22Rv1 (cell line): ENCODE measurements around the gene GIT2.

ENCODE experiments used
- CTCF ChIP-seq: fragments of 450-650 bp; IDR thresholded peaks from 2 replicates; pipeline ENCODE4 v1.5.1; 2017; ENCODE audit warnings: mild to moderate bottlenecking
- ZFX ChIP-seq: fragments of 450-650 bp; IDR thresholded peaks from 2 replicates; pipeline ENCODE4 v1.6.1; 2017; ENCODE audit warnings: antibody characterized with exemption, borderline replicate concordance

- no peak for TF ChIP-seq CTCF
- TF ChIP-seq ZFX = no peak
Measured at GRCh38 chr12:109988274-109988673, 7.9 kb downstream of the GIT2 start.
